GM19372 (cell line): ENCODE data around the gene CCT7.

Experiments used
- ATAC-seq: cut with Tn5 transposase; IDR thresholded peaks from one replicate; pipeline ENCODE4 v1.9.1; 2021; ENCODE audit warnings: mild to moderate bottlenecking, low read depth, moderate library complexity; ENCODE audit not compliant: unreplicated experiment

The CCT7 gene

GRCh38 chr2:73225513-73226360 lies 8.4 kb upstream of the CCT7 start:
- no peak for ATAC-seq

GRCh38 chr2:73227086-73227485 lies 7.0 kb upstream of the CCT7 start:
- ATAC-seq: no peak

- ATAC-seq: no peak
These were observed 5.5 kb upstream of the CCT7 start for GRCh38 chr2:73228631-73229030.

GRCh38 chr2:73232403-73233153 lies 1.5 kb upstream of the CCT7 start:
- ATAC-seq: peak; percentile 9

- peak; percentile 86 for ATAC-seq
These were observed 765 bp upstream of the CCT7 start, which contains the start of gene PRADC1 for GRCh38 chr2:73233154-73233931. Gene PRADC1 (minus strand): TSS chr2:73233239. CDS start chr2:73233160, 79 bp downstream.

GRCh38 chr2:73235315-73236028 lies 1.4 kb downstream of the CCT7 start:
- ATAC-seq: no peak

- ATAC-seq: no peak
These were observed 3.1 kb downstream of the CCT7 start for GRCh38 chr2:73237168-73237567.

- ATAC-seq: no peak
These were observed 4.0 kb downstream of the CCT7 start for GRCh38 chr2:73238149-73238548.

GRCh38 chr2:73238976-73239375 lies 4.9 kb downstream of the CCT7 start:
- ATAC-seq: no peak

GRCh38 chr2:73239776-73240175 lies 5.7 kb downstream of the CCT7 start:
- ATAC-seq: no peak

- no peak for ATAC-seq
These were observed 9.9 kb downstream of the CCT7 start for GRCh38 chr2:73243884-73244570.

- ATAC-seq: no peak
These were observed 10.5 kb downstream of the CCT7 start for GRCh38 chr2:73244580-73244979.

GRCh38 chr2:73246850-73247249 lies 12.7 kb downstream of the CCT7 start:
- ATAC-seq: no peak

- ATAC-seq: no peak
These were observed 15.5 kb downstream of the CCT7 start for GRCh38 chr2:73249636-73250035.

GRCh38 chr2:73250872-73251846 lies 17.1 kb downstream of the CCT7 start:
- no peak for ATAC-seq

GRCh38 chr2:73252238-73253027 lies 18.3 kb downstream of the CCT7 start:
- ATAC-seq: no peak

GRCh38 chr2:73253400-73253799 lies 19.3 kb downstream of the CCT7 start:
- no peak for ATAC-seq

GRCh38 chr2:73253901-73254300 lies 19.8 kb downstream of the CCT7 start:
- no peak for ATAC-seq
